GM12878 (cell line): ENCODE results near the gene NUP210L. TPM values are rescaled to one million over a fixed set of nuclear protein-coding genes. Genes with fewer than 3 reads are reported as not detected.

Experiments used
- ATAC-seq: fragments of 200-7000 bp; cut with Tn5 transposase; 3 replicates; pipeline ENCODE4 v1.9.1; 2020; ENCODE audit warnings: mild to moderate bottlenecking, moderate library complexity
- BruUV-seq: library from RNA; stranded (reverse); fragments of 400-500 nt; replicated peaks from 2 replicates; lab custom pipeline; 2021; lab: Mats Ljungman, UMichigan
- CTCF ChIA-PET: fragments of 300-600 bp; sonication (Branson Sonifier 250); formaldehyde crosslinking; extraction: SDS; loops from one replicate; lab custom pipeline; 2021; ENCODE audit warnings: inconsistent platforms; lab: Yijun Ruan, JAX
- POLR2A ChIA-PET: fragments of 350-600 bp; formaldehyde crosslinking; extraction: SDS; loops from one replicate; lab custom pipeline; 2021; ENCODE audit warnings: inconsistent platforms; lab: Charles Lee
- RAD21 ChIA-PET: fragments of 300-600 bp; sonication (Branson Sonifier 250); formaldehyde crosslinking; loops from one replicate; lab custom pipeline; 2023; ENCODE audit warnings: antibody characterized with exemption; ENCODE audit not compliant: unreplicated experiment; lab: Charles Lee
- SMC1A ChIA-PET: fragments of 300-600 bp; sonication (Branson Sonifier 250); formaldehyde crosslinking; loops from one replicate; lab custom pipeline; 2023; ENCODE audit not compliant: unreplicated experiment, uncharacterized antibody; lab: Charles Lee
- DNase-seq: peaks from one replicate; pipeline ENCODE4 v3.0.0-alpha.2; 2011; ENCODE audit warnings: low read depth, low spot score
- FAIRE-seq: peaks from 3 replicates; lab custom pipeline; 2011; peaks lifted over from hg19 to GRCh38; lab: Jason Lieb, UNC
- H2AFZ ChIP-seq: 2 replicates; pipeline ENCODE4 v1.6.0; 2011; ENCODE audit warnings: low read depth, low read length, control low read depth; ENCODE audit not compliant: control insufficient read depth
- H3K27ac ChIP-seq: 2 replicates; pipeline ENCODE4 v1.5.1; 2011; ENCODE audit warnings: control low read depth; ENCODE audit not compliant: control insufficient read depth, insufficient read depth
- H3K27me3 ChIP-seq, 2 experiments: replicated peaks in 1 of 2; 2 replicates each; pipeline versions ENCODE4 v1.6.0 to v1.6.1; 2011; ENCODE audit warnings: low read length in 1 of 2; ENCODE audit not compliant: control insufficient read depth in 2 of 2, insufficient read depth in 2 of 2
- H3K36me3 ChIP-seq, 2 experiments: 2 replicates each; pipeline ENCODE4 v1.5.1; 2011; ENCODE audit warnings: low read length in 1 of 2; ENCODE audit not compliant: control insufficient read depth in 2 of 2, insufficient read depth in 2 of 2
- H3K4me1 ChIP-seq: 2 replicates; pipeline ENCODE4 v1.6.1; 2011; ENCODE audit warnings: mild to moderate bottlenecking, low read length, moderate library complexity, mixed read lengths; ENCODE audit not compliant: control insufficient read depth, insufficient read depth
- H3K4me2 ChIP-seq: 2 replicates; pipeline ENCODE4 v1.6.0; 2011; ENCODE audit warnings: control low read depth; ENCODE audit not compliant: control insufficient read depth, insufficient read depth
- H3K4me3 ChIP-seq: fragments of 200-600 bp; sonication (generic); 2 replicates; pipeline ENCODE4 v1.5.1; 2016
- H3K79me2 ChIP-seq: 2 replicates; pipeline ENCODE4 v1.6.0; 2011; ENCODE audit warnings: low read length; ENCODE audit not compliant: control insufficient read depth, insufficient read depth
- H3K9ac ChIP-seq: 2 replicates; pipeline ENCODE4 v1.8.0; 2011; ENCODE audit warnings: low read length, control low read depth, mixed read lengths; ENCODE audit not compliant: control insufficient read depth, insufficient read depth
- H3K9me3 ChIP-seq: replicated peaks from 3 replicates; pipeline ENCODE4 v1.5.1; 2011; ENCODE audit warnings: mild to moderate bottlenecking, low read length; ENCODE audit not compliant: control insufficient read depth, insufficient read depth
- H4K20me1 ChIP-seq: 2 replicates; pipeline ENCODE4 v1.6.0; 2011; ENCODE audit not compliant: control insufficient read depth, insufficient read depth
- CBX5 ChIP-seq: sonication (generic); IDR thresholded peaks from 2 replicates; pipeline ENCODE4 v1.6.1; 2016; ENCODE audit warnings: low read depth, moderate library complexity, mild to moderate bottlenecking, inconsistent platforms
- CUX1 ChIP-seq: IDR thresholded peaks from 2 replicates; pipeline ENCODE4 v1.6.1; 2012; ENCODE audit warnings: improper control_type of control experiment, low read depth, low read length; ENCODE audit not compliant: insufficient replicate concordance
- IKZF2 ChIP-seq, 2 experiments: fragments of 450-650 bp; IDR thresholded peaks; 2 replicates each; pipeline ENCODE4 v1.6.1; 2017; ENCODE audit warnings: mild to moderate bottlenecking in 2 of 2, moderate library complexity in 2 of 2
- JUNB ChIP-seq: IDR thresholded peaks from 2 replicates; pipeline ENCODE4 v1.6.1; 2016; ENCODE audit warnings: antibody characterized with exemption, mild to moderate bottlenecking
- TAF1 ChIP-seq: IDR thresholded peaks from 2 replicates; pipeline ENCODE4 v1.6.1; 2011; ENCODE audit warnings: mild to moderate bottlenecking, low read depth, low read length, borderline replicate concordance
- TCF3 ChIP-seq: IDR thresholded peaks from 2 replicates; pipeline ENCODE4 v1.6.1; 2012; ENCODE audit warnings: low read depth, mild to moderate bottlenecking, low read length, borderline replicate concordance; ENCODE audit not compliant: insufficient read depth
- WGBS: methylation state at CpG from one replicate; pipeline ENCODE4 v1.1.6; 2016; ENCODE audit warnings: low lambda C conversion rate; ENCODE audit not compliant: insufficient replicate concordance, insufficient coverage; ENCODE audit errors: missing lambda C conversion rate; 5-methylcytosine and 5-hydroxymethylcytosine counted together
- in situ Hi-C: fragments of 300-500 bp; cut with MboI; formaldehyde crosslinking; loops from 9 replicates; pipeline ENCODE4 v1.14.3; 2018; ENCODE audit warnings: mixed read lengths
- intact Hi-C: fragments of 100-400 bp; cut with micrococcal nuclease; formaldehyde crosslinking; loops from one replicate; pipeline ENCODE4 v1.14.2; 2022; ENCODE audit not compliant: unreplicated experiment
- polyA plus RNA-seq, 11 experiments: library from polyadenylated mRNA; depleted of rRNA in 4 of 11; unstranded in 6 of 11; stranded (reverse) in 5 of 11; fragments of >200 nt; fragmentation: Nextera tagmentation in 4 of 11; fragmentation: Illumina TruSeq in 1 of 11; extraction: Ambion mirVana in 4 of 11; extraction: Trizol in 1 of 11; gene quantifications; 1 replicate in 1 of 11; 2 replicates in 10 of 11; pipeline versions ENCODE4 v1.2.1 to v1.2.3, GENCODE V29; 2011 to 2016; ENCODE audit warnings: inconsistent platforms in 2 of 11, missing spikeins in 2 of 11, low read depth in 1 of 11
- total RNA-seq, 4 experiments: library from RNA; depleted of rRNA in 3 of 4; stranded (reverse); fragments of >200 nt in 3 of 4; fragmentation: Illumina TruSeq in 1 of 4; extraction: Trizol in 1 of 4; gene quantifications; 2 replicates each; pipeline versions ENCODE4 v1.2.1 to v1.2.3, GENCODE V29; 2013 to 2021
- TF ChIP-seq, protein P1 (sequence below): IDR thresholded peaks from 2 replicates; pipeline ENCODE4 v1.6.1; 2012; ENCODE audit warnings: low read depth, low read length, improper control_type of control experiment
- TF ChIP-seq, protein P2 (sequence below): fragments of 450-650 bp; conservative IDR thresholded peaks from 2 replicates; pipeline ENCODE4 v1.6.1; 2017; ENCODE audit warnings: mild to moderate bottlenecking, moderate library complexity

NUP210L gene
- total and polyA plus RNA-seq, 10 of the 15 experiments (the other 5 are each of a cell fraction or from before 2014, with no cell fraction given), result 0.04 to 0.08 (median 0.07) TPM; not detected in 7

- H3K9me3 ChIP-seq, result no peaks in the 10 kb centered on the region
- no peaks in the 10 kb centered on the region for H3K36me3 ChIP-seq
- no peak overlapping the region for H3K4me2 ChIP-seq
- no peak overlapping the region for H3K4me3 ChIP-seq
- POLR2A ChIA-PET, result no interaction called here
- CTCF ChIA-PET, result no interaction called here
- no peaks in the 10 kb centered on the region for H3K27me3 ChIP-seq
- SMC1A ChIA-PET, result no interaction called here
- no peak overlapping the region for H3K9ac ChIP-seq
- no peak overlapping the region for H2AFZ ChIP-seq
- H3K4me1 ChIP-seq, result no peaks in the 10 kb centered on the region
- TF ChIP-seq, protein P1, sequence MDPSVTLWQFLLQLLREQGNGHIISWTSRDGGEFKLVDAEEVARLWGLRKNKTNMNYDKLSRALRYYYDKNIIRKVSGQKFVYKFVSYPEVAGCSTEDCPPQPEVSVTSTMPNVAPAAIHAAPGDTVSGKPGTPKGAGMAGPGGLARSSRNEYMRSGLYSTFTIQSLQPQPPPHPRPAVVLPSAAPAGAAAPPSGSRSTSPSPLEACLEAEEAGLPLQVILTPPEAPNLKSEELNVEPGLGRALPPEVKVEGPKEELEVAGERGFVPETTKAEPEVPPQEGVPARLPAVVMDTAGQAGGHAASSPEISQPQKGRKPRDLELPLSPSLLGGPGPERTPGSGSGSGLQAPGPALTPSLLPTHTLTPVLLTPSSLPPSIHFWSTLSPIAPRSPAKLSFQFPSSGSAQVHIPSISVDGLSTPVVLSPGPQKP, result no peak
- no peak for TF ChIP-seq JUNB
- TF ChIP-seq TCF3, result no peak
- TF ChIP-seq IKZF2 (IDR thresholded peaks at IDR 0.05), result no peak
- no peak for TF ChIP-seq CUX1
- no peak for TF ChIP-seq TAF1
- TF ChIP-seq, protein P2, sequence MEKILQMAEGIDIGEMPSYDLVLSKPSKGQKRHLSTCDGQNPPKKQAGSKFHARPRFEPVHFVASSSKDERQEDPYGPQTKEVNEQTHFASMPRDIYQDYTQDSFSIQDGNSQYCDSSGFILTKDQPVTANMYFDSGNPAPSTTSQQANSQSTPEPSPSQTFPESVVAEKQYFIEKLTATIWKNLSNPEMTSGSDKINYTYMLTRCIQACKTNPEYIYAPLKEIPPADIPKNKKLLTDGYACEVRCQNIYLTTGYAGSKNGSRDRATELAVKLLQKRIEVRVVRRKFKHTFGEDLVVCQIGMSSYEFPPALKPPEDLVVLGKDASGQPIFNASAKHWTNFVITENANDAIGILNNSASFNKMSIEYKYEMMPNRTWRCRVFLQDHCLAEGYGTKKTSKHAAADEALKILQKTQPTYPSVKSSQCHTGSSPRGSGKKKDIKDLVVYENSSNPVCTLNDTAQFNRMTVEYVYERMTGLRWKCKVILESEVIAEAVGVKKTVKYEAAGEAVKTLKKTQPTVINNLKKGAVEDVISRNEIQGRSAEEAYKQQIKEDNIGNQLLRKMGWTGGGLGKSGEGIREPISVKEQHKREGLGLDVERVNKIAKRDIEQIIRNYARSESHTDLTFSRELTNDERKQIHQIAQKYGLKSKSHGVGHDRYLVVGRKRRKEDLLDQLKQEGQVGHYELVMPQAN, result no peak
- no peak for TF ChIP-seq CBX5
- H3K27ac ChIP-seq, result no peak overlapping the region
- DNase-seq (no peak), FAIRE-seq (no peak), ATAC-seq (no peak)
- intact Hi-C loops (no loop called here), in situ Hi-C loops (no loop called here)
- no peaks in the 10 kb centered on the region for H4K20me1 ChIP-seq
- H3K79me2 ChIP-seq, result no peaks in the 10 kb centered on the region
- RAD21 ChIA-PET, result no interaction called here
- BruUV-seq, result no TSS peak
- WGBS, result 100% methylated on average over 3 of the region's 3 CpGs
Measured at GRCh38 chr1:154006136-154006535, 148.7 kb downstream of the NUP210L start.
